Posterior vena cava (tissue), 2 donors: Measurements from ENCODE around the gene FLVCR1. TPM values are rescaled to one million over a fixed set of nuclear protein-coding genes. Genes with fewer than 3 reads are reported as not detected.
"Not testable (repeated sequence)": the region's sequence is repeated elsewhere in the genome, so short reads cannot be mapped to it uniquely, and the experiment has no call there.

ENCODE experiments used
- DNase-seq: peaks from one replicate; pipeline ENCODE4 v3.0.0-alpha.2; 2020; ENCODE audit warnings: low spot score
- intact Hi-C, 2 donors: fragments of 100-400 bp; cut with DNase I; formaldehyde crosslinking; loops; one replicate each; pipeline versions ENCODE4 v1.14.1 to v1.14.2; 2022 to 2023
- total RNA-seq, 2 donors: library from RNA; stranded (reverse); fragmentation: NEBNext Ultra II Directional; extraction: Animal tissue kit (Norgen Biotek cat#: 25700); gene quantifications; one replicate each; pipeline ENCODE4 v1.2.1, GENCODE V29; 2021
- donor health status: DM: yes; HTN: yes; CAD: no.
- donor health status: DM: yes; HTN: yes; CAD: no.

The FLVCR1 gene
- total RNA-seq, 2 donors from 2014 or later, result 5.9 to 6.7 TPM

GRCh38 chr1:212909652-212910063, 51.6 kb downstream of the FLVCR1 start:
- DNase-seq, result no peak
- intact Hi-C loops, result loop anchor here in 1 of 2 donors (10.0 kb wide), 1 partner anchor 65 kb away; no protein-coding TSS in a partner anchor

- intact Hi-C loops, result loop anchor here in 1 of 2 donors (10.0 kb wide), 1 partner anchor 65 kb away; no protein-coding TSS in a partner anchor
- not testable (repeated sequence) for DNase-seq
Measured at GRCh38 chr1:212910213-212910612, 52.1 kb downstream of the FLVCR1 start.

- intact Hi-C loops, result loop anchor here in 1 of 2 donors (10.0 kb wide), 1 partner anchor 61 kb away; no protein-coding TSS in a partner anchor
- not testable (repeated sequence) for DNase-seq
Measured at GRCh38 chr1:212913638-212914037, 55.6 kb downstream of the FLVCR1 start.

GRCh38 chr1:212914110-212914509, 56.0 kb downstream of the FLVCR1 start:
- intact Hi-C loops, result loop anchor here in 1 of 2 donors (10.0 kb wide), 1 partner anchor 61 kb away; no protein-coding TSS in a partner anchor
- not testable (repeated sequence) for DNase-seq

GRCh38 chr1:212914789-212915188, 56.7 kb downstream of the FLVCR1 start:
- intact Hi-C loops, result loop anchor here in 1 of 2 donors (10.0 kb wide), 1 partner anchor 60 kb away; no protein-coding TSS in a partner anchor
- no peak for DNase-seq

- no peak for DNase-seq
Measured at GRCh38 chr1:212915245-212916091, 57.4 kb downstream of the FLVCR1 start.

GRCh38 chr1:212916481-212917133, 58.5 kb downstream of the FLVCR1 start:
- no peak for DNase-seq
- intact Hi-C loops, result loop anchor here in 1 of 2 donors (10.0 kb wide), 1 partner anchor 58 kb away; no protein-coding TSS in a partner anchor

More at GRCh38 chr1:212915245-212916091, 57.4 kb downstream of the FLVCR1 start:
- intact Hi-C loops, result loop anchor here in 1 of 2 donors (10.0 kb wide), 1 partner anchor 59 kb away; no protein-coding TSS in a partner anchor

- no peak for DNase-seq
- intact Hi-C loops, result loop anchor here in 1 of 2 donors (10.0 kb wide), 1 partner anchor 58 kb away; no protein-coding TSS in a partner anchor
Measured at GRCh38 chr1:212917134-212917485, 59.0 kb downstream of the FLVCR1 start.

- DNase-seq, result no peak
- intact Hi-C loops, result loop anchor here in 1 of 2 donors (10.0 kb wide), 1 partner anchor 57 kb away; no protein-coding TSS in a partner anchor
Measured at GRCh38 chr1:212917858-212918257, 59.8 kb downstream of the FLVCR1 start.

- intact Hi-C loops, result loop anchor here in 1 of 2 donors (10.0 kb wide), 1 partner anchor 56 kb away; no protein-coding TSS in a partner anchor
- DNase-seq, result no peak
Measured at GRCh38 chr1:212918824-212919223, 60.7 kb downstream of the FLVCR1 start.

GRCh38 chr1:212920246-212920645, 62.2 kb downstream of the FLVCR1 start:
- intact Hi-C loops, result no loop called here
- no peak for DNase-seq

- DNase-seq, result no peak
- intact Hi-C loops, result no loop called here
Measured at GRCh38 chr1:212920896-212921295, 62.8 kb downstream of the FLVCR1 start.

GRCh38 chr1:212922016-212922415, 63.9 kb downstream of the FLVCR1 start:
- intact Hi-C loops, result no loop called here
- no peak for DNase-seq

- peak; percentile 53 for DNase-seq
Measured at GRCh38 chr1:212926372-212926771, 68.3 kb downstream of the FLVCR1 start.

GRCh38 chr1:212928323-212929291, 70.5 kb downstream of the FLVCR1 start:
- intact Hi-C loops, result no loop called here
- DNase-seq, result peak; percentile 26

More at GRCh38 chr1:212926372-212926771, 68.3 kb downstream of the FLVCR1 start:
- intact Hi-C loops, result no loop called here

GRCh38 chr1:212930986-212931678, 73.1 kb downstream of the FLVCR1 start:
- no peak for DNase-seq
- intact Hi-C loops, result no loop called here

GRCh38 chr1:212933815-212934471, 75.9 kb downstream of the FLVCR1 start:
- intact Hi-C loops, result no loop called here
- DNase-seq, result no peak
